Measurements from ENCODE around the gene RARB. TPM values are rescaled to one million over a fixed set of nuclear protein-coding genes. Genes with fewer than 3 reads are reported as not detected.

Gene RARB
- total RNA-seq, 3 donors from 2014 or later, result 0.18 TPM; not detected in 2

DNA sequence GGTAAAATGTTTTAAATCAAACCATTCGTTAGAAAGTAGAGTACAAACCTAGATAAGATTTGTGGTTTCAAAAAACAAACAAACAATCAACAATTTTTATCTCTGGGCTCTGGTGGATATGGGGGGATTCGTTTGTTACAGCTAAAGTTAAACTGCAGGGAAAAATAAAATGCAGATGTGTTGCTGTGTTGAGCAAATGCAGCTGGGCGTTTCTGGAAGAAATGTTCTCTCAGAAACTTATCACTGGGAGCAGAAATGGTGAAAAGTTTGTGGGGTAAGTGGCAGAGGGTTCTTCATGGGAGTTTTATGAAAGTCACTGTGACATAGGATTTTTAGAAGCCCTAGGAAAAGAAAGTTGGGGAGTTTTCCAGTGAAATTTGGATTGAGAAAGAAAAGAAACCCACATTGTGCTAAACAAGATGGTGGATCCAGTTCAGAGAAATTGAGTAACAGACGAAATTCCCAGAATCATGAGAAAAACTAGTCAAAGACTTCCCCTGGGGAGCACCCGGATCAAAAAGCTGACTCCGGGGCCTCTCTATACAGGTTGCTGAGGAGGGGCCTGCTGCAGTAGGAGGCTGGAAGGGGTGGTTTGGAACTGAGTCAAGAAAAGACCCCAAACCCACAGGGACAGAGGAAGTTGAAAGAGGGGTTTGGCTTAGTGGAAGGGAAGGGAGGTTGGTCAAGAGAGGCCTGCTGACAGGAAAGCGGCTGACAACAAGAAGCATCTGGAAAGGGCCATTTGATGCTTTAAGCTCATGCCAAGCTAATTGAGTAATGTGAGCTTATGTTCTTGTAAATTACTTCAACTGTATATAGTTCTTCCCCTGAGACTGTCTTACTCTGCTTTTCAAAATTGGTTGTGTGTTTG, 108.7 kb downstream of the RARB start:
- Mint-ChIP-seq H3K4me3 (no peak overlapping the region), H3K4me1 (ENCODE audit: low read depth) (no peaks in the 10 kb centered on the region), H3K9me3 (peaks cover 11% of the 10 kb centered on the region), H3K27me3 (ENCODE audit: low read depth) (peaks cover 2% of the 10 kb centered on the region), H3K36me3 (ENCODE audit: insufficient read depth) (peaks cover 2% of the 10 kb centered on the region)
- no peak for ATAC-seq
- no peak for DNase-seq

- no peaks in the 10 kb centered on the region for H3K36me3 Mint-ChIP-seq (ENCODE audit: insufficient read depth)
- peaks cover 6% of the 10 kb centered on the region for H3K9me3 Mint-ChIP-seq
- DNase-seq (no peak), ATAC-seq (no peak)
- H3K4me1 Mint-ChIP-seq (ENCODE audit: low read depth), result no peaks in the 10 kb centered on the region
- H3K4me3 Mint-ChIP-seq, result no peak overlapping the region
- H3K27me3 Mint-ChIP-seq (ENCODE audit: low read depth), result peaks cover 2% of the 10 kb centered on the region
Measured at GRCh38 chr3:25537516-25537915, 109.5 kb downstream of the RARB start.

- ATAC-seq (no peak), DNase-seq (no peak)
- H3K4me1 Mint-ChIP-seq (ENCODE audit: low read depth), result no peaks in the 10 kb centered on the region
- no peaks in the 10 kb centered on the region for H3K36me3 Mint-ChIP-seq (ENCODE audit: insufficient read depth)
- H3K9me3 Mint-ChIP-seq, result no peaks in the 10 kb centered on the region
- H3K4me3 Mint-ChIP-seq, result no peak overlapping the region
- peaks cover 6% of the 10 kb centered on the region for H3K27me3 Mint-ChIP-seq (ENCODE audit: low read depth)
Measured at GRCh38 chr3:25540273-25540672, 112.2 kb downstream of the RARB start.

DNA sequence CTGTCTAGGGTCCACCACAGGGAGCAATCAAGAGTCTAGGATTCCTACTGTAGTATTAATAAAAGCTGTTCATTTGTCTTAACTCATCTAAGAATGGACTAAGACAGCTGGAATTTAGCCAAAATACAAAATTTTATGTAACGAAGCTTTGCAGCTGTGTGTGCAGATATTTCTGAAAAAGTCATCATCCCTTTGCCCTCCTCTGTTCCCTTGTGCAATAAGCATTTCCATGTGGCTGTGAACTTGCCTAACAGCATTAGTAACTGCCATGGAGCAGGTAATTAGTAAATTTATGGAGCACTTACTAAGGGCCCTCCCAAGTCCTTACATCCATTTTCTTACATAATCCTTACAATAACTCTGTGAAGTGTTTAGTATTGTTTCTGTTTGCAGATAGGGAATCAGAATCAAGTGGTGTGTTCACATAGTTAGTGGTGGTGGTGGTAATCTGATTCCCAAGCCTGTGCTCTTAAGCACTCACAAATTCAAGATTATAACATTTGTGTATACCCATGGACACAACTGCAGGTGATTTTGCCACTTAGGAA, 114.5 kb downstream of the RARB start:
- Mint-ChIP-seq H3K36me3 (ENCODE audit: insufficient read depth) (no peaks in the 10 kb centered on the region), H3K9me3 (no peaks in the 10 kb centered on the region), H3K4me3 (no peak overlapping the region), H3K27me3 (ENCODE audit: low read depth) (peaks cover 11% of the 10 kb centered on the region), H3K4me1 (ENCODE audit: low read depth) (no peaks in the 10 kb centered on the region)
- DNase-seq, result no peak
- no peak for ATAC-seq

DNA sequence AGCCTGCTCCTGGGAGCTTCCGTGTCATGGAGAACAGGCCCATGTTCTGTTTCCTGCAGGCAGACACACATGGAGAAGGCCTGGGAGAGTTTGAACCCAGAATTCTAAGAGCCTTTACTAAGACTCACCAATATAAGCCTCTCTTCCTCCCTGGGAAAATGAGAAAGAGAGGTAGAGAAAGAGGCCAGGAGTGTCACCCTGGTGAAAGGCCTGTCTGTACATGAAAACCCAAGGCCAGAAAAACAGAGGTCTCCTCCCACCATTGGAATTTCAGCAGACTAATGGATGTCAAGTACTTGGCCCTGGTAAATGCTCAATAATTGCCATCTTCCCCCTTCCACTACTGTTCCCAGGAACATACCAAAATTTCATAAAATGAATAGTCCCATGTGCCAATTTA, 119.0 kb downstream of the RARB start:
- Mint-ChIP-seq H3K4me3 (no peak overlapping the region), H3K9me3 (no peaks in the 10 kb centered on the region), H3K36me3 (ENCODE audit: insufficient read depth) (no peaks in the 10 kb centered on the region), H3K4me1 (ENCODE audit: low read depth) (no peaks in the 10 kb centered on the region), H3K27me3 (ENCODE audit: low read depth) (peaks cover 10% of the 10 kb centered on the region)
- ATAC-seq, result no peak
- DNase-seq, result no peak

DNA sequence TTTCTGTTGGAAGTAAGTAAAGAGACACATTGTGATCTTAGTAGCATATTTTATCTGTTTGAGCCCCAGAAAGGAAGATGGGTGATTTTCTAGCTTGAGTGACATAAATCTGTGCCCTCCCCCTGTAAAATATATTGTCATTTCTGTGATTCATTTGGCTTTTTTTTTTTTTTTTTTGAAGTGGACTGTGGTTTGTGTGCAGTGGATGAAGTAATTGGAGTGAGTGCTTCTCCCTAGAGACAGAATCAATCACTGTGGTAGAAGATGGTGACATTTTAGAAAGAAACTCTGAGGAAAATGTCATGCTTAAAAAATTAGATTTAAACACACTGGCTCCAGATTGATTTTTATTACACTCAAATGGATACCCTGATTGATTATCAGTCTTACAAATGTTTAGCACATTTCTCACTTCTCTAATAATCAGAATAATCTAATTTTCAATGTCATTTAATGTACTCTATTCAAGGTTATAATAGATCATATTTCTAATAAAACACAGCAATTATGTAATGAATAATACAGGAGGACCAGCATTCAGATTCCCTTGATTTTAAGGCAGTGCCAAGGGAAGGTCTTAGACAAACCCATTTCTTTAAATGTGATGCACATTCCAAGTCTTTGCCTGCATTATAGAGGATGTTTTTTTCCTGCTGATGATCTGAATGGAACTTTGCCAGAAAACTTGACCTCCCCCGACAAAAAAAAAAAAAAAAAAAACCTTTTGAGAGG, 120.0 kb downstream of the RARB start:
- Mint-ChIP-seq H3K36me3 (ENCODE audit: insufficient read depth) (no peaks in the 10 kb centered on the region), H3K9me3 (no peaks in the 10 kb centered on the region), H3K4me3 (no peak overlapping the region), H3K4me1 (ENCODE audit: low read depth) (no peaks in the 10 kb centered on the region), H3K27me3 (ENCODE audit: low read depth) (peaks cover 10% of the 10 kb centered on the region)
- no peak for ATAC-seq
- no peak for DNase-seq

GRCh38 chr3:25548836-25549235, 120.8 kb downstream of the RARB start:
- H3K4me3 Mint-ChIP-seq, result no peak overlapping the region
- H3K4me1 Mint-ChIP-seq (ENCODE audit: low read depth), result no peaks in the 10 kb centered on the region
- DNase-seq (no peak), ATAC-seq (no peak)
- no peaks in the 10 kb centered on the region for H3K9me3 Mint-ChIP-seq
- H3K27me3 Mint-ChIP-seq (ENCODE audit: low read depth), result peaks cover 6% of the 10 kb centered on the region
- no peaks in the 10 kb centered on the region for H3K36me3 Mint-ChIP-seq (ENCODE audit: insufficient read depth)

DNA sequence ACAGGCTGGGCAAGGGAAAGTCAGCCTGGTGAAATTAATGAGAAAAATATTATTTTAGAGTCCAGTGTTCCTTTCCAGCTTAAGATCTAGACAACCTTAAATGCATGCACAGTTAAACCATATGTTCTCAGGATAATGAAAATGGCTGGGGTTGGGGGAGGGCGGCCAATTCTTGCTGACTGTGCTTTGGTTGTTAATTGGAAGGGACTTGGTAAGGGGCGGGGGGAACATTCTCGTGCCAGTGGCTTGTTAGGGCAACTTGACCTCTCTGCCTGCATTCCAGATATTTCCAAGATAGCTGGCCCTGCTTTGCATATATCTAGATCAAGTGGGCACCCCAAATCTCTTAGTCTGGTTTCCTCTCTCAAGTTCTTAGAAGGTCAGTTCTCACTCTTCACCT, 124.2 kb downstream of the RARB start:
- Mint-ChIP-seq H3K36me3 (ENCODE audit: insufficient read depth) (no peaks in the 10 kb centered on the region), H3K27me3 (ENCODE audit: low read depth) (peaks cover 1% of the 10 kb centered on the region), H3K4me3 (no peak overlapping the region), H3K4me1 (ENCODE audit: low read depth) (no peaks in the 10 kb centered on the region), H3K9me3 (no peaks in the 10 kb centered on the region)
- ATAC-seq, result no peak
- DNase-seq, result no peak

DNA sequence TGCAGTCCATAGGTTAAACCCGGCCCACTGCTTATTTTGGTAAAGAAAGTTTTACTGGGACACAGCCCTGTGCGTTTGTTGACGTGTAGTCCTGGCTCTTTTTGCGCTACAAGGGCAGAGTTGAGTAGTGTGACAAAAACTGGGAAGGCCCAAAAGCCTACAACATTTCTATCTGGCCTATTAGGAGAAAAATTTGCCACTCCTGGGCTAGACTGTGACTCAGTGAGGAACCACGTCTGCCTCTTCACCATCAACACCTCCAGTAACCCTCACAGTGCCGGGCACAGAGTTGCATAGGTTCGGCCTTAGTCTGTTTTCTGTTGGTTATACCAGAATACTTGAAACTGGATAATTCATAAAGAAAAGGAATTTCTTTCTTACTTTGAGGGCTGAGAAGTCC, 126.3 kb downstream of the RARB start:
- Mint-ChIP-seq H3K36me3 (ENCODE audit: insufficient read depth) (no peaks in the 10 kb centered on the region), H3K27me3 (ENCODE audit: low read depth) (peaks cover 1% of the 10 kb centered on the region), H3K9me3 (no peaks in the 10 kb centered on the region), H3K4me3 (no peak overlapping the region), H3K4me1 (ENCODE audit: low read depth) (no peaks in the 10 kb centered on the region)
- ATAC-seq (no peak), DNase-seq (no peak)

GRCh38 chr3:25555695-25556437, 127.8 kb downstream of the RARB start:
- no peak for DNase-seq
- Mint-ChIP-seq H3K9me3 (no peaks in the 10 kb centered on the region), H3K27me3 (ENCODE audit: low read depth) (peaks cover 1% of the 10 kb centered on the region), H3K36me3 (ENCODE audit: insufficient read depth) (no peaks in the 10 kb centered on the region), H3K4me1 (ENCODE audit: low read depth) (no peaks in the 10 kb centered on the region), H3K4me3 (no peak overlapping the region)
- no peak for ATAC-seq

DNA sequence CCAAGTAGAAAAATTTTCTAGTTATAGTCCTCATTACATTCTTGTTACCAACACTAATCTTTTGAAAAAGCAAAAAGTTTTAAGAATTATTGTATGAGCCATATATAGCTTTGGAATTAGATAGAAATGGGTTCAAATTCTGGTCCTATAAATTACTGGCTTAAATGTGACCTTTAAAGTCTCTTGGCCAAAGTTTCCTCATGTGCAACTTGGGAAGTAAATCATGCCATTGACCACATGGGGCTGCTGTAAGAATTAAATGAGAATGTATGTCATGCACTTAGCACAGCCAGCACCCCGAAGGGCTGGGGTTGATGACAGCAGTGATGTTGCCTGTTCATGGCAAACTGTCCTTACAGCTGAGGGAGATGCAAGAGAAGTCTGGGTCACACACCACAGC, 128.4 kb downstream of the RARB start:
- DNase-seq, result no peak
- Mint-ChIP-seq H3K36me3 (ENCODE audit: insufficient read depth) (no peaks in the 10 kb centered on the region), H3K4me1 (ENCODE audit: low read depth) (no peaks in the 10 kb centered on the region), H3K4me3 (no peak overlapping the region), H3K27me3 (ENCODE audit: low read depth) (no peaks in the 10 kb centered on the region), H3K9me3 (no peaks in the 10 kb centered on the region)
- no peak for ATAC-seq

- no peaks in the 10 kb centered on the region for H3K9me3 Mint-ChIP-seq
- H3K27me3 Mint-ChIP-seq (ENCODE audit: low read depth), result no peaks in the 10 kb centered on the region
- no peak for DNase-seq
- no peak overlapping the region for H3K4me3 Mint-ChIP-seq
- no peaks in the 10 kb centered on the region for H3K36me3 Mint-ChIP-seq (ENCODE audit: insufficient read depth)
- no peaks in the 10 kb centered on the region for H3K4me1 Mint-ChIP-seq (ENCODE audit: low read depth)
- no peak for ATAC-seq
Measured at GRCh38 chr3:25557694-25558093, 129.6 kb downstream of the RARB start.

DNA sequence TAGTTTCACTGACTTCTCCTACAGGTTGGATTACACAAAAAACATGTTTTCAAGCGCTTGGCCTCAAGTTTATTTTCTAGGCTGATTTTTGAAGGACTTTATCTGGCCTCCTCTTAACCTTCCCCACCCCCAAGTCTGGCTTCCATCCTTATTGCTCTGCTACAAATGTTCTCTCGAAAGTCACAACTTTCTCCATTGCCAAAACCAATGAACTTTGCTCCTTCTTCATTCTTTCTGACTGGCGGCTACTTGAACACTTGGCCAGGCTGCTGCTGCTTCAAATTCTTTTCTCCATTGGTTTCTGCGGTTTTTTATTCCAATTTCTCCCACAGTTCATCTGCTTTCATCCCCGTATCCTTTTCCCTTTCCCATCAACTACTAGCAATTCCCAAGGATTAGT, 130.1 kb downstream of the RARB start:
- Mint-ChIP-seq H3K4me1 (ENCODE audit: low read depth) (no peaks in the 10 kb centered on the region), H3K4me3 (no peak overlapping the region), H3K36me3 (ENCODE audit: insufficient read depth) (no peaks in the 10 kb centered on the region), H3K27me3 (ENCODE audit: low read depth) (no peaks in the 10 kb centered on the region), H3K9me3 (no peaks in the 10 kb centered on the region)
- ATAC-seq (no peak), DNase-seq (no peak)

- no peaks in the 10 kb centered on the region for H3K27me3 Mint-ChIP-seq (ENCODE audit: low read depth)
- no peaks in the 10 kb centered on the region for H3K4me1 Mint-ChIP-seq (ENCODE audit: low read depth)
- no peak for DNase-seq
- H3K9me3 Mint-ChIP-seq, result no peaks in the 10 kb centered on the region
- H3K36me3 Mint-ChIP-seq (ENCODE audit: insufficient read depth), result no peaks in the 10 kb centered on the region
- ATAC-seq, result no peak
- H3K4me3 Mint-ChIP-seq, result no peak overlapping the region
Measured at GRCh38 chr3:25558796-25559195, 130.7 kb downstream of the RARB start.

Measured in activated T-cell treated with anti-CD3 and anti-CD28 coated beads, Interleukin-2, amount 50 U/mL, for 4 hours (primary cell).